Lung (tissue), 12 donors: ENCODE data around the gene AUTS2. TPM values are rescaled to one million over a fixed set of nuclear protein-coding genes. Genes with fewer than 3 reads are reported as not detected.

ENCODE experiments used
- ATAC-seq: fragments of 200-7000 bp; cut with Tn5 transposase; one replicate; pipeline ENCODE4 v1.9.1; 2020; ENCODE audit warnings: moderate number of reproducible peaks; ENCODE audit not compliant: insufficient read depth, low FRiP score
- DNase-seq, 3 donors: peaks; one replicate each; pipeline ENCODE4 v3.0.0-alpha.2; 2013 to 2017
- H3K27ac ChIP-seq, 2 donors: one replicate each; pipeline ENCODE4 v1.5.1; 2013; ENCODE audit warnings: mild to moderate bottlenecking in 2 of 2, moderate library complexity in 2 of 2, control low read depth in 1 of 2, inconsistent platforms in 1 of 2, low read depth in 1 of 2, low read length in 1 of 2
- H3K27me3 ChIP-seq, 3 donors: one replicate each; pipeline ENCODE4 v1.5.1; 2013; ENCODE audit warnings: low read length in 2 of 3; ENCODE audit not compliant: control insufficient read depth in 3 of 3, insufficient read depth in 3 of 3
- H3K36me3 ChIP-seq, 4 donors: one replicate each; pipeline ENCODE4 v1.5.1; 2013; ENCODE audit warnings: low read length in 4 of 4, mild to moderate bottlenecking in 1 of 4, moderate library complexity in 1 of 4; ENCODE audit not compliant: control insufficient read depth in 4 of 4, insufficient read depth in 4 of 4
- H3K4me1 ChIP-seq, 5 donors: one replicate each; pipeline ENCODE4 v1.5.1; 2013; ENCODE audit warnings: low read length in 5 of 5, mild to moderate bottlenecking in 2 of 5, moderate library complexity in 1 of 5; ENCODE audit not compliant: control insufficient read depth in 5 of 5, insufficient read depth in 5 of 5
- H3K4me3 ChIP-seq: one replicate; pipeline ENCODE4 v1.5.1; 2013; ENCODE audit warnings: mild to moderate bottlenecking, control low read depth, moderate library complexity
- H3K9ac ChIP-seq, 2 donors: one replicate each; pipeline ENCODE4 v1.5.1; 2013; ENCODE audit warnings: low read length in 2 of 2, control low read depth in 1 of 2; ENCODE audit not compliant: insufficient read depth in 1 of 2
- H3K9me3 ChIP-seq, 4 donors: one replicate each; pipeline ENCODE4 v1.5.1; 2013; ENCODE audit warnings: low read length in 3 of 4, mild to moderate bottlenecking in 1 of 4, moderate library complexity in 1 of 4; ENCODE audit not compliant: control insufficient read depth in 4 of 4, insufficient read depth in 3 of 4
- CTCF ChIP-seq: IDR thresholded peaks from 2 replicates; pipeline ENCODE4 v1.5.1; 2012; ENCODE audit warnings: mild to moderate bottlenecking; ENCODE audit errors: control extremely low read depth, extremely low read depth
- WGBS, 2 donors: extraction: QIAGEN DNeasy Blood & Tissue Kit; methylation state at CpG; one replicate each; pipeline ENCODE4 v1.1.7; 2013; 5-methylcytosine and 5-hydroxymethylcytosine counted together
- polyA plus RNA-seq, 2 donors: library from polyadenylated mRNA; stranded (reverse); fragments of 200-250 nt; gene quantifications; one replicate each; pipeline ENCODE4 v1.2.1, GENCODE V29; 2013
- total RNA-seq, 2 donors: library from RNA; depleted of rRNA in 1 of 2; stranded (reverse); fragments of >200 nt in 1 of 2; gene quantifications; one replicate each; pipeline ENCODE4 v1.2.1, GENCODE V29; 2014 to 2021
- donor health status: control.
- donor health status: control.
- donor health status: Bipolar disorder and iron deficiency.
- donor health status: healthy.
- donor health status: DM: yes; HTN: yes; CAD: no.

Gene AUTS2
- total and polyA plus RNA-seq, 4 donors, result 11.8 to 115 (median 40.6) TPM

- no peaks in the 10 kb centered on the region for H3K9me3 ChIP-seq
- ATAC-seq (no peak), DNase-seq (peak in 1 of 3 donors; percentile 47)
Observed at GRCh38 chr7:69817121-69817520, 218.8 kb downstream of the AUTS2 start.

GRCh38 chr7:69817841-69818635, 219.8 kb downstream of the AUTS2 start:
- 82 to 94% methylated on average over 5 of the region's 5 CpGs for WGBS, 2 donors
- no peak for TF ChIP-seq CTCF
- no peak for ATAC-seq

More at GRCh38 chr7:69817121-69817520, 218.8 kb downstream of the AUTS2 start:
- H3K9ac ChIP-seq, result no peak overlapping the region
- no peak overlapping the region for H3K4me3 ChIP-seq
- no peak overlapping the region for H3K27ac ChIP-seq
- no peaks in the 10 kb centered on the region for H3K36me3 ChIP-seq
- peaks cover 12 to 44% (median 15%) of the 10 kb centered on the region in 5 donors for H3K4me1 ChIP-seq
- H3K27me3 ChIP-seq, result no peaks in the 10 kb centered on the region
- 72 to 76% methylated on average over 2 of the region's 2 CpGs for WGBS, 2 donors
- TF ChIP-seq CTCF, result no peak

GRCh38 chr7:69818636-69819332, 220.5 kb downstream of the AUTS2 start:
- no peak for TF ChIP-seq CTCF
- H3K9me3 ChIP-seq, result no peaks in the 10 kb centered on the region
- H3K27me3 ChIP-seq, result no peaks in the 10 kb centered on the region
- H3K27ac ChIP-seq, result no peak overlapping the region
- ATAC-seq, result no peak
- 68 to 77% methylated on average over 7 of the region's 7 CpGs for WGBS, 2 donors
- H3K9ac ChIP-seq, result no peak overlapping the region
- H3K4me3 ChIP-seq, result no peak overlapping the region
- H3K4me1 ChIP-seq, result peaks cover 14 to 52% (median 23%) of the 10 kb centered on the region in 5 donors
- H3K36me3 ChIP-seq, result no peaks in the 10 kb centered on the region
- DNase-seq, result peak in 1 of 3 donors; percentile 41

More at GRCh38 chr7:69817841-69818635, 219.8 kb downstream of the AUTS2 start:
- Histone ChIP-seq H3K9me3 (no peaks in the 10 kb centered on the region), H3K36me3 (no peaks in the 10 kb centered on the region), H3K4me1 (peaks cover 14 to 53% (median 20%) of the 10 kb centered on the region in 5 donors), H3K9ac (no peak overlapping the region), H3K27ac (no peak overlapping the region), H3K4me3 (no peak overlapping the region), H3K27me3 (no peaks in the 10 kb centered on the region)
- no peak for DNase-seq
